H1 (cell line): Measurements from ENCODE around the gene CYP2F1. TPM values are rescaled to one million over a fixed set of nuclear protein-coding genes. Genes with fewer than 3 reads are reported as not detected.

Experiments used
- CTCF ChIA-PET: fragments of 300-600 bp; sonication (Branson Sonifier 250); formaldehyde crosslinking; loops from one replicate; lab custom pipeline; 2021; ENCODE audit not compliant: partially characterized antibody; lab: Charles Lee
- POLR2A ChIA-PET: fragments of 300-600 bp; sonication (Branson Sonifier 250); formaldehyde crosslinking; loops from one replicate; lab custom pipeline; 2021; ENCODE audit warnings: inconsistent platforms; ENCODE audit not compliant: partially characterized antibody; lab: Charles Lee
- DNase-seq, 2 experiments: peaks; one replicate each; pipeline versions ENCODE4 v3.0.0 to v3.0.0-alpha.2; 2010 to 2022; ENCODE audit warnings: low spot score in 2 of 2, low read depth in 1 of 2, mixed read lengths in 1 of 2
- FAIRE-seq: peaks from 2 replicates; lab custom pipeline; 2011; peaks lifted over from hg19 to GRCh38; lab: Jason Lieb, UNC
- H2AFZ ChIP-seq: 2 replicates; pipeline ENCODE4 v1.8.1; 2012; ENCODE audit warnings: low read length, inconsistent platforms
- H2AK5ac ChIP-seq: 2 replicates; pipeline ENCODE4 v1.6.1; 2013; ENCODE audit warnings: low read depth, low read length
- H2BK120ac ChIP-seq: replicated peaks from 2 replicates; pipeline ENCODE3; 2013; ENCODE audit warnings: low read depth, low read length, inconsistent platforms
- H2BK12ac ChIP-seq: 2 replicates; pipeline ENCODE4 v1.6.1; 2013; ENCODE audit warnings: low read depth, low read length
- H2BK15ac ChIP-seq: 2 replicates; pipeline ENCODE4 v1.6.1; 2013; ENCODE audit warnings: low read length
- H2BK20ac ChIP-seq: 2 replicates; pipeline ENCODE4 v1.6.1; 2013; ENCODE audit warnings: low read length
- H2BK5ac ChIP-seq: 2 replicates; pipeline ENCODE4 v1.6.1; 2013; ENCODE audit warnings: low read depth, low read length
- H3K14ac ChIP-seq: 2 replicates; pipeline ENCODE4 v1.6.1; 2013; ENCODE audit warnings: inconsistent platforms; ENCODE audit not compliant: insufficient read length
- H3K18ac ChIP-seq: 2 replicates; pipeline ENCODE4 v1.6.1; 2013; ENCODE audit warnings: low read length; ENCODE audit errors: extremely low read depth
- H3K23ac ChIP-seq: 2 replicates; pipeline ENCODE4 v1.6.1; 2013; ENCODE audit warnings: inconsistent platforms; ENCODE audit not compliant: insufficient read length
- H3K23me2 ChIP-seq: 2 replicates; pipeline ENCODE4 v1.6.1; 2013; ENCODE audit warnings: low read depth, low read length
- H3K27ac ChIP-seq: 2 replicates; pipeline ENCODE4 v1.6.1; 2011; ENCODE audit warnings: low read depth, low read length, inconsistent platforms
- H3K27me3 ChIP-seq, 4 experiments: replicated peaks in 1 of 4; 1 replicate in 1 of 4; 2 replicates in 3 of 4; pipeline versions ENCODE4 v1.6.1 to v1.8.1; 2011 to 2013; ENCODE audit warnings: low read length in 3 of 4, mild to moderate bottlenecking in 3 of 4, inconsistent platforms in 2 of 4, mixed read lengths in 2 of 4, moderate library complexity in 1 of 4; ENCODE audit not compliant: control insufficient read depth in 3 of 4, insufficient read depth in 3 of 4; ENCODE audit errors: extremely low read depth in 1 of 4
- H3K36me3 ChIP-seq, 4 experiments: 2 replicates each; pipeline versions ENCODE4 v1.6.1 to v1.8.1; 2011 to 2013; ENCODE audit warnings: mild to moderate bottlenecking in 4 of 4, low read length in 3 of 4, moderate library complexity in 2 of 4, control low read depth in 1 of 4, inconsistent platforms in 1 of 4; ENCODE audit not compliant: insufficient read depth in 4 of 4, control insufficient read depth in 2 of 4
- H3K4ac ChIP-seq: replicated peaks from 2 replicates; pipeline ENCODE3; 2013; ENCODE audit warnings: low read length, low read depth, mixed read lengths, inconsistent platforms; ENCODE audit not compliant: insufficient read length
- H3K4me1 ChIP-seq, 4 experiments: replicated peaks in 1 of 4; 1 replicate in 1 of 4; 2 replicates in 3 of 4; pipeline versions ENCODE4 v1.6.1 to v1.8.1; 2011 to 2013; ENCODE audit warnings: low read length in 3 of 4, inconsistent platforms in 2 of 4, mixed read lengths in 1 of 4; ENCODE audit not compliant: insufficient read depth in 4 of 4, control insufficient read depth in 3 of 4
- H3K4me2 ChIP-seq, 2 experiments: 2 replicates each; pipeline versions ENCODE4 v1.6.1 to v1.8.1; 2011 to 2013; ENCODE audit warnings: low read depth in 2 of 2, low read length in 2 of 2, control low read depth in 1 of 2, inconsistent platforms in 1 of 2, mild to moderate bottlenecking in 1 of 2; ENCODE audit not compliant: insufficient read depth in 1 of 2
- H3K4me3 ChIP-seq, 4 experiments: fragments of 200-600, 300-600 bp in 1 of 4; sonication (generic), shearing (Covaris generic), sonication (Bioruptor Twin) in 1 of 4; 2 replicates each; pipeline versions ENCODE4 v1.5.1 to v1.8.1; 2011 to 2016; ENCODE audit warnings: low read length in 4 of 4, low read depth in 3 of 4, control low read depth in 2 of 4, inconsistent platforms in 2 of 4, mild to moderate bottlenecking in 2 of 4, mixed read lengths in 1 of 4, moderate library complexity in 1 of 4; ENCODE audit not compliant: insufficient read depth in 2 of 4; ENCODE audit errors: extremely low read depth in 1 of 4
- H3K56ac ChIP-seq: replicated peaks from 2 replicates; pipeline ENCODE3; 2013; ENCODE audit warnings: low read depth, mild to moderate bottlenecking, mixed read lengths, low read length, inconsistent platforms; ENCODE audit not compliant: insufficient read length
- H3K79me1 ChIP-seq: 2 replicates; pipeline ENCODE4 v1.6.1; 2013; ENCODE audit warnings: low read depth, low read length, control low read depth
- H3K79me2 ChIP-seq, 2 experiments: 2 replicates each; pipeline versions ENCODE4 v1.6.1 to v1.8.1; 2012 to 2013; ENCODE audit warnings: low read length in 2 of 2, mild to moderate bottlenecking in 2 of 2, inconsistent platforms in 1 of 2; ENCODE audit not compliant: insufficient read depth in 2 of 2, control insufficient read depth in 1 of 2
- H3K9ac ChIP-seq, 4 experiments: replicated peaks in 1 of 4; 1 replicate in 1 of 4; 2 replicates in 3 of 4; pipeline versions ENCODE4 v1.6.1 to v1.8.1; 2011 to 2013; ENCODE audit warnings: low read depth in 3 of 4, low read length in 3 of 4, control low read depth in 2 of 4, mild to moderate bottlenecking in 2 of 4, moderate library complexity in 2 of 4, inconsistent platforms in 1 of 4; ENCODE audit errors: extremely low read depth in 1 of 4
- H3K9me3 ChIP-seq, 2 experiments: 2 replicates each; pipeline versions ENCODE4 v1.6.1 to v1.8.1; 2012 to 2013; ENCODE audit warnings: mild to moderate bottlenecking in 2 of 2, moderate library complexity in 2 of 2, control low read depth in 1 of 2, inconsistent platforms in 1 of 2, low read depth in 1 of 2, low read length in 1 of 2, mixed read lengths in 1 of 2; ENCODE audit not compliant: insufficient read depth in 2 of 2
- H4K20me1 ChIP-seq, 2 experiments: replicated peaks in 1 of 2; 2 replicates each; pipeline versions ENCODE3 to v1.8.1; 2011 to 2013; ENCODE audit warnings: inconsistent platforms in 2 of 2, low read length in 2 of 2, mild to moderate bottlenecking in 1 of 2; ENCODE audit not compliant: insufficient read depth in 2 of 2, control insufficient read depth in 1 of 2
- H4K5ac ChIP-seq: 2 replicates; pipeline ENCODE4 v1.6.1; 2013; ENCODE audit warnings: low read length, low read depth, mixed read lengths, inconsistent platforms; ENCODE audit not compliant: insufficient read length
- H4K8ac ChIP-seq: 2 replicates; pipeline ENCODE4 v1.8.0; 2013; ENCODE audit warnings: mild to moderate bottlenecking, moderate library complexity, low read length, inconsistent platforms; ENCODE audit not compliant: insufficient read depth; ENCODE audit errors: extremely low read depth
- H4K91ac ChIP-seq: replicated peaks from 2 replicates; pipeline ENCODE3; 2013; ENCODE audit warnings: low read length, mixed read lengths, inconsistent platforms; ENCODE audit not compliant: insufficient read length
- BCL11A ChIP-seq, 2 experiments: IDR thresholded peaks; one replicate each; pipeline ENCODE4 v1.6.1; 2011; ENCODE audit warnings: low read depth in 2 of 2, low read length in 2 of 2, mild to moderate bottlenecking in 2 of 2
- CBX8 ChIP-seq: fragments of 300-800, 300-1000 bp; sonication (generic); IDR thresholded peaks from 2 replicates; pipeline ENCODE4 v1.7.1; 2016; ENCODE audit warnings: low read depth, low read length, borderline replicate concordance
- CEBPB ChIP-seq: IDR thresholded peaks from 2 replicates; pipeline ENCODE4 v1.6.1; 2012; ENCODE audit warnings: low read depth, low read length
- CTCF ChIP-seq, 3 experiments: IDR thresholded peaks; 1 replicate in 2 of 3; 2 replicates in 1 of 3; pipeline versions ENCODE4 v1.5.1 to v1.6.1; 2011; ENCODE audit warnings: low read length in 3 of 3, mild to moderate bottlenecking in 3 of 3, inconsistent platforms in 2 of 3, low read depth in 1 of 3, moderate library complexity in 1 of 3; ENCODE audit not compliant: insufficient read depth in 1 of 3; ENCODE audit errors: control extremely low read depth in 1 of 3
- NANOG ChIP-seq: IDR thresholded peaks from 2 replicates; pipeline ENCODE4 v1.6.1; 2011; ENCODE audit warnings: low read length, low read depth, mild to moderate bottlenecking, inconsistent platforms; ENCODE audit not compliant: insufficient read depth, poor library complexity, severe bottlenecking
- RNF2 ChIP-seq: fragments of 200-900, 300-1000 bp; sonication (generic); IDR thresholded peaks from 2 replicates; pipeline ENCODE4 v1.7.1; 2016; ENCODE audit warnings: borderline replicate concordance, low read depth, mild to moderate bottlenecking, antibody characterized with exemption, low read length; ENCODE audit not compliant: poor library complexity, severe bottlenecking; ENCODE audit errors: missing control alignments
- RXRA ChIP-seq: IDR thresholded peaks from 2 replicates; pipeline ENCODE4 v1.6.1; 2011; ENCODE audit warnings: low read depth, mild to moderate bottlenecking, low read length, moderate library complexity; ENCODE audit not compliant: insufficient read depth
- SP1 ChIP-seq: IDR thresholded peaks from 2 replicates; pipeline ENCODE4 v1.6.1; 2011; ENCODE audit warnings: low read depth, low read length
- TAF7 ChIP-seq: optimal IDR thresholded peaks from 2 replicates; pipeline ENCODE3; 2011; ENCODE audit warnings: low read depth, mild to moderate bottlenecking, inconsistent platforms, low read length, moderate library complexity, borderline replicate concordance
- ZNF274 ChIP-seq: IDR thresholded peaks from 2 replicates; pipeline ENCODE4 v1.7.0; 2012; ENCODE audit warnings: low read length, borderline replicate concordance; ENCODE audit errors: extremely low read depth
- WGBS, 2 experiments: shearing (Covaris generic) in 1 of 2; methylation state at CpG; one replicate each; pipeline versions ENCODE4 v1.1.6 to v1.1.7; 2013 to 2015; ENCODE audit warnings: low lambda C conversion rate in 2 of 2, mixed read lengths in 2 of 2, inconsistent platforms in 1 of 2, low coverage in 1 of 2, missing lambda C conversion rate in 1 of 2; ENCODE audit not compliant: insufficient replicate concordance in 2 of 2, insufficient coverage in 1 of 2, insufficient read length in 1 of 2; ENCODE audit errors: extremely low coverage in 1 of 2, missing lambda C conversion rate in 1 of 2; 5-methylcytosine and 5-hydroxymethylcytosine counted together
- polyA plus RNA-seq, 7 experiments: library from polyadenylated mRNA; depleted of rRNA in 3 of 7; stranded (reverse) in 5 of 7; unstranded in 2 of 7; fragments of >200 nt in 5 of 7; fragments of 200-250 nt in 2 of 7; gene quantifications; 1 replicate in 5 of 7; 2 replicates in 1 of 7; 4 replicates in 1 of 7; pipeline versions ENCODE4 v1.2.1 to v1.2.3, GENCODE V29; 2011 to 2013; ENCODE audit warnings: missing spikeins in 2 of 7, mixed read lengths in 2 of 7
- total RNA-seq: library from RNA; stranded (reverse); fragmentation: NEBNext Ultra II Directional; extraction: Animal tissue kit (Norgen Biotek cat#: 25700); gene quantifications from 2 replicates; pipeline ENCODE4 v1.2.1, GENCODE V29; 2021

The CYP2F1 gene
- total and polyA plus RNA-seq, 2 of the 8 experiments (the other 6 are each of a cell fraction or from before 2014, with no cell fraction given): 0.17 TPM; not detected in 1

- Histone ChIP-seq H3K9me3 (peaks cover 8 to 20% of the 10 kb centered on the region in 2 experiments; a peak in 2 of 4 replicates), H3K27ac (no peak overlapping the region), H2BK20ac (no peak overlapping the region), H4K8ac (no peak overlapping the region), H2BK5ac (no peak overlapping the region), H2BK120ac (no peak overlapping the region), H3K4me1 (peaks cover 0 to 2% (median 0%) of the 10 kb centered on the region in 4 experiments; a peak in 1 of 7 replicates), H2BK15ac (no peak overlapping the region), H2BK12ac (no peak overlapping the region), H3K56ac (no peak overlapping the region), H3K4ac (no peak overlapping the region), H3K79me2 (no peaks in the 10 kb centered on the region), H3K79me1 (no peaks in the 10 kb centered on the region), H4K5ac (no peak overlapping the region), H3K9ac (no peak overlapping the region), H3K4me3 (no peak overlapping the region), H3K14ac (no peak overlapping the region), H3K27me3 (no peaks in the 10 kb centered on the region; a peak in 1 of 7 replicates), H3K18ac (no peak overlapping the region), H3K4me2 (no peak overlapping the region), H4K20me1 (no peaks in the 10 kb centered on the region), H4K91ac (no peak overlapping the region), H3K23me2 (no peaks in the 10 kb centered on the region), H2AFZ (no peak overlapping the region), H2AK5ac (no peak overlapping the region), H3K36me3 (no peaks in the 10 kb centered on the region), H3K23ac (no peak overlapping the region)
- WGBS, 2 experiments: 85% methylated on average over 5 of the region's 5 CpGs; no CpG with 5 or more reads in 1 of the 2 experiments
- FAIRE-seq (no peak), DNase-seq (no peak)
- ChIA-PET POLR2A (interaction anchor here (0.9 kb wide), 1 partner anchor 9 kb away, joined by 3 read pairs; no protein-coding TSS in a partner anchor), CTCF (interaction anchor here (1.6 to 2.1 kb wide), 2 partner anchors 12 to 112 kb away, joined by 3 to 8 read pairs; no protein-coding TSS in a partner anchor)
- TF ChIP-seq SP1 (no peak), CBX8 (no peak), RXRA (no peak), BCL11A (IDR thresholded peaks at IDR 0.05; ENCODE audit: low read depth in 2 of 2, low read length in 2 of 2) (no peak), CEBPB (no peak), RNF2 (no peak), CTCF (IDR thresholded peaks at IDR 0.05; ENCODE audit: control extremely low read depth in 1 of 3, insufficient read depth in 1 of 3, low read depth in 1 of 3, low read length in 3 of 3) (no peak), NANOG (no peak), ZNF274 (no peak), TAF7 (no peak)
Observed at GRCh38 chr19:41098762-41099161, 15.5 kb upstream of the CYP2F1 start.
